Left cardiac atrium (tissue), 4 donors: ENCODE data around the gene CYB561D2. TPM values are rescaled to one million over a fixed set of nuclear protein-coding genes. Genes with fewer than 3 reads are reported as not detected.

Source experiments
- ATAC-seq, 2 donors: fragments of 200-7000 bp; cut with Tn5 transposase; one replicate each; pipeline ENCODE4 v1.9.1; 2020; ENCODE audit warnings: mild to moderate bottlenecking in 2 of 2, moderate library complexity in 2 of 2
- DNase-seq: peaks from one replicate; pipeline ENCODE4 v3.0.0-alpha.2; 2020
- intact Hi-C, 2 donors: fragments of 100-400 bp; cut with DNase I; formaldehyde crosslinking; loops; one replicate each; pipeline versions ENCODE4 v1.14.1 to v1.15.1; 2022 to 2023
- total RNA-seq, 2 donors: library from RNA; stranded (reverse); fragmentation: NEBNext Ultra II Directional; extraction: Animal tissue kit (Norgen Biotek cat#: 25700); gene quantifications; one replicate each; pipeline ENCODE4 v1.2.1, GENCODE V29; 2021
- donor health status: DM: no; HTN: yes; CAD: no.
- donor health status: DM: no; HTN: yes; CAD: no; lungs with severe emphysema.
- donor health status: DM: yes; HTN: yes; CAD: no.
- donor health status: Dilated cardiomyopathy.

Gene CYB561D2
- total RNA-seq, 2 donors from 2014 or later, result 7.6 to 9.2 TPM

DNA sequence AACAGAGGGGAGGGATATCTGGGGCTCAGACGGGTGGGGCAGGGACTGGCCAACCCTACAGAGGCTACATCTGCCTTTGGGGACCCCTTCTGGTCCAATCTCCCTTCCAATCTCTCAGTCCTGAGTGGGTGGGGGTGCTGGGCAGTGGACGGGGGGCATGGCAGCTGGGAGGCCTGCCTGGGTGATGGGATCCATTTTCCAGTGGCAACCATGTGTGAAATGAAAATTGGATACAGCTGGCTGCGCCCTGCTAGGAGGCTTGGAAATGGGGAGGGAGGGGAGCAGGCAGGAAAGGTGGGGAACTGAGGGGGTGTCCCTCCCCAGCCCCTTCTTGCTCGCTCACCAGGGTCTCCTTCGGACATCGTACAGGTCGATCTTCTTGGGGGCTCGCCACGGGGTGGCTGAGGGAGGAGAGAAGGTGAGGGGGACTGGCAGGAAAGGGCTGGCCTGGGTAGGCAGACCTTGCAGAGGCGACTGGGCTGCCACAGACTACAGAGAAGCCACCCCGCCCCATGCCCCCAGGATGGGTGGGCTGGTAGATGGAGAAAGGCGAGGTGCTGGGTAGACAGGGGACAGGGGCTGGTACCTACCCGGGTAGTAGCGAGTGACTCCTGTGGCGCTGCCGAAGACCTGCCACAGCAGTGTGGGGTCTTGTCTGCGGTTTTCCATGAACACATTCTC, 29.9 kb downstream of the CYB561D2 start:
- DNase-seq, result no peak
- intact Hi-C loops, result no loop called here
- ATAC-seq, result no peak

GRCh38 chr3:50381383-50381782, 30.7 kb downstream of the CYB561D2 start:
- ATAC-seq (no peak), DNase-seq (no peak)
- intact Hi-C loops, result no loop called here

- no peak for DNase-seq
- intact Hi-C loops, result no loop called here
- no peak for ATAC-seq
Measured at GRCh38 chr3:50382722-50383121, 32.1 kb downstream of the CYB561D2 start.

GRCh38 chr3:50383750-50384149, 33.1 kb downstream of the CYB561D2 start:
- intact Hi-C loops, result no loop called here
- no peak for DNase-seq
- no peak for ATAC-seq

GRCh38 chr3:50385754-50386153, 35.1 kb downstream of the CYB561D2 start:
- intact Hi-C loops, result no loop called here
- ATAC-seq (no peak), DNase-seq (no peak)

DNA sequence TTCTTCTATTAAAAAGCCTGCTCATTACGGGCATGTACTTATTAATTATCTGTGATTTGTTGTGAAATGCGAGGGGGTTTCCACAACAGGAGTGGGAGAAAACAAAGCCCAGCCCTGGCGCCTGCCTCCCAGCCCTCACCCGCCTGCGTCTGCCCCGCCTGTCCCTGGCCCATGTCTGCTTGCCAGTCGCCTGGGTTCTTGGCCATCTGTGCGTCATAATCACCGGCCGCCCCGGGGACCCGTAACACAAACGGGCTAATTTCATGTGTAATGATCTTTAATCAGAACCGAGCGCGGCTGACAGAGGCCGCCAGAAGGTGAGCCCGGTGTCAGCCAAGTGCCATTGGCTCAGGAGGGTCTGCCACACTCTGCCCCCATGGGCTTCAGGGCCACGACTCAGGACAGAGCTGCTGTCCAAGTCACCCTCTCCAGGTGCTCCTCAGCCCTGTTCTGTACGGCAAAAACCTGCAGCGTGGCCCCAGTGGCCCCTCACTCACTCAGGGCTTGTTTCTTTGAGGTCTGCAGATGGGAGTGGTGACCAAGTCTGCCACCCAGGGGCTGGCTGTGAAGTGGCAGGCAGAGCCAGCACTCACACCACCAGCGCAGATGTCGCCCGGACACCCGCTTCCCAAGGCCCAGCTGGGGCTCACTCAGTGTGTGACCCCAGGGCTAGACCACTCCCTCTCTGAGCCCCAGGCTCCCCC, 37.5 kb downstream of the CYB561D2 start:
- intact Hi-C loops, result no loop called here
- DNase-seq (no peak), ATAC-seq (no peak)

DNA sequence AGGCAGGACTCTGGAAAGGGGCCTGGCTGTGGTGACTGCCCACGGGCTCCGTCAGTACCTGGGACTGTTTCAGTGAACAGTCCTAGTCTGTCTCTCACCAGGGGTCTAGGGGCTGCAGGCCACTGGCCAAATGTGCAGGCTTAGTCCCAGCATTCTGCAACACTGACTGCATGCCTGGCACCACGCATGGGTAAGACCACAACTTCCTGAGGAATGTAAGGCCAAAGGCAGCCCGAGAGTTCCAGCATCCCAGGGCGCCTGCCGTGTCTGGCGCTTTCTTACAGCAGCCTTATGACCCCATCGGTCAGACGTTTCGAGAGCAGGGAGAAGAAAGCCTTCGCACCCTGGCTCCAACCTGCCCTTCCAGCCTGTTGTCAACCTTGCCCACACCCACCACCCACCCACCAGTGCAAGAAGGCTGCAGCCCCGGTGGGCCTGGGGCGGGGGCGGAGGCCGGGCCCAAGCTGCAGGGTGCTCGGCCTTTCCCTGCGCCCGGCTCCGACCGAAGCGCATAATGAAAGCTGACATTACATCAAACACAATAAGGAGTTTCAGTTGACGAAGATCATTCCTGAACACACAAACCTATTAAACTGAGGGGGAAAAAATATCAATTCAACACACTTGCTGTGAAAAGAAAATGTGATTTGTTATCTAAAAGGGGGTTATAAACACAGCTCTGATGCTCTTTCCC, 38.2 kb downstream of the CYB561D2 start:
- ATAC-seq, result no peak
- intact Hi-C loops, result no loop called here
- no peak for DNase-seq

DNA sequence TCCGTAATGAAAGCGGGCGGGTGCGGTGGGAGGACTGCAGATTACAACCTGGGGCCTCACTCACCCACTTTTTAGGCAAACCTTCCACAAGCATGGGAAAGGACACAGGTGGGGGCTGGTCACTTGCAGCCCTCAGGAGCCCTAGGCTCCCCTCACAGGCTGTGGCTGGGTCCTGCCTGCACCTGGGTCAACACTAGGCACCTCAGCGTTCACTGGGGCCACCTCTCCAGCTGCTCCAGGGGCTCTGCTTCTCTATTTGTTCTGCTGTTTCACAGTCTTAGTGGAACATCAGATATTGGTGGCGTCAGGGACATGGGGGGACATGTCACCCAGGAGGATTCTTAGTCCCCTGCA, 38.7 kb downstream of the CYB561D2 start:
- no peak for DNase-seq
- intact Hi-C loops, result no loop called here
- ATAC-seq, result no peak

DNA sequence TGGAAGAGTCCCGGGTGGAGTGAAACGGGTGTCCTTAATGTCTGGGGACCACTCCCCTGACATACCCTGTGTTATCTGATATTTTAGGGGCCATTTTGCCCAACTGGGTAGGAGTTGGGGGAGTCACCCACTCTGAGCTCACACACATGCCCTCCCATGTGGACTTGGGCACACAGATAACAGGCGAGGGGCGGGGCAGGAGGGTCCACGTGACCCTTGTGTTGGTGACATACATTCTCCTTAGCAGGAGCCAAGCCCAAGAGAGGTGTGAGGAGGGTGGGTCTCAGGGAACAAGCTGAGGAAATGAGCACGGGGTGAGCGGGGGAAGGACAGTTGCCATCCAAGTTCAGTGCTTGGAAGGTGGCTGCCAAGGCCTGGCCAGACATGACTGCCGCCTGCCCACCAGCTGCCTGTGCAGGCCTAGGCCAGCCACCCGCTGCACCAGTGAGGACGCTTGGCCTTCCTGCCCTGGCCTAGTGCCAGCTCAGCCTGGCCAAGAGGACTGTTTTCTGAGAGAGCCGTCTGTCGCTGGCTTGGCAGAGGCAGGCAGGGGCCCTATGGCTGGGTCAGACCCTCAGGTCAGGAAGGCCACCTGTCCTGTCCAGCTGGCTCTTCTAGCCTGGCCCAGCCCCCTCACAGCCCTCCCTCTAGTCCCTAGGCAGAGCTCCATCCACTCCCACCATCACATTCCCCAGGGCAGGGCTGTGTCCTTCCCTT, 40.0 kb downstream of the CYB561D2 start:
- intact Hi-C loops, result no loop called here
- ATAC-seq, result peak; percentile 76 to 90
- peak; percentile 75 for DNase-seq

DNA sequence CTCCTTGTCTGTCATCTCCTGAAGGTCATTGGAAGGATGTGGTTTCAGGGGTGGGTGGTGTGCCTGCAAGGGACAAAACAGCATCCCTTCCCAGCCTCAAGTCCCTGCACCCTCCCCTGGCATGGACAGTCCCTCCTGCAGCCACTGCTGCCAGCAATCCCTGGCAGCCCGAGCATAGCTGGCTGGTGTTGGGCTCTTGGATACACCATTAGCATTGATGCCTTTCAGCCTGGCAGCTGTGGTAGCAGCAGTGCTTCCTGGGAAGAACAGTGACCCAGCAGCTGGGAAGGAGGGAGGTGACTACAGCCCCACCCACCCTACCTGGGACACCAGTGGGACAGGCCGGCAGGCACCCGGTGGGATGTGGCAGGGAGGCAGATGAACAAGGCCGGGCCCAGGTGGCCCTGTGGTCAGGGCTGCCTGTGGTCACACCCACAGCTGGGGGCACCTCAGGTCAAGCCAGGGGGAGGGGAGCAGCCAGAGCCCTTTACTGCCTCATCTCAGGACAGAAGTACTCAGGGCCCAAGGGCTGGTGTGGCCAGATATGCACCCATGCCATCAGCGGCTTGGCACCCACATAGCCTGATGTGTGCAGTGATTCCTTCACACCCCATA, 41.5 kb downstream of the CYB561D2 start:
- no peak for DNase-seq
- ATAC-seq, result peak; percentile 49 to 65
- intact Hi-C loops, result no loop called here

GRCh38 chr3:50393061-50393460, 42.4 kb downstream of the CYB561D2 start:
- DNase-seq (no peak), ATAC-seq (no peak)
- intact Hi-C loops, result no loop called here

DNA sequence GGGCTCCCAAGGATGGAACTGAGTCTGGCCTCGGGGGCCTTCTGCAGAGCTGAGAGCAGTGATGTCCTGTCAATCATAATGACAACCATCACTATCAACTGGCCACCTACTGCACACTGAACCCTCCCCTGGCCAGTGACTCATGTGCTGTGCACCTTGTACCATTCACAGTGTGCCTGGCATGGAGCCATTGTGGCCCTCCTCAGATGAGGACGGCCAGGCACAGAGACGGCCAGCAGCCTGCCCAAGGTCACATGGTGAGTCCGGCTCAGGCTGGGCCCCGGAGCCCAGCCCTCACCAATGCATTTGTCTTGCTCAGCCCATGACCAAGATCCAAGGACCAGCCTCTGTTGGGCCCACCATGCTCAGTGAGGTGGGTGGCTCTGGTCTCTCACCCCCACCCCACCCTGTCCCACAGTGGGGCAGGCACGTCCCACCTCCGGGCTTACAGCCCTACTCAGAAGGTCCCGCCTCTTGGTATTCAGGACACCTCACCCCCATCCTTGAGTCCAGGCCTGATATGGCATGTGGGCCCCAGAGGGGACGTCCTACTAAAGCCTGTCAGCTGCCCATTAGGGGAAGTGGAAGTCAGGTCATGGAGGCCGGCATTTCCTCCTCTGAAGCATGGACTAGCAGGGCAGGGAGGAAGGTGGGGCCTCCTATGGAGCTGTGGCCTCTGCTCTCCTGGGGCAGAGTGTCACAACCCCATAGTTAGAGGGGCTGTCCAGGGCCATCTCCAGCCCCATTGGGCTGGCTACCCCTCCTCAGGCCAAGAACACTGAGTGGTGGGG, 44.6 kb downstream of the CYB561D2 start:
- intact Hi-C loops, result no loop called here
- ATAC-seq (no peak), DNase-seq (no peak)

GRCh38 chr3:50396502-50396901, 45.8 kb downstream of the CYB561D2 start:
- ATAC-seq (no peak), DNase-seq (no peak)
- intact Hi-C loops, result no loop called here

- intact Hi-C loops, result no loop called here
- ATAC-seq (no peak), DNase-seq (no peak)
Measured at GRCh38 chr3:50401978-50402595, 51.4 kb downstream of the CYB561D2 start.
